GM19438 (cell line): ENCODE data around the gene NMUR1.

Experiments
- ATAC-seq: cut with Tn5 transposase; IDR thresholded peaks from one replicate; pipeline ENCODE4 v1.9.1; 2021; ENCODE audit warnings: low read depth; ENCODE audit not compliant: unreplicated experiment

The NMUR1 gene

DNA sequence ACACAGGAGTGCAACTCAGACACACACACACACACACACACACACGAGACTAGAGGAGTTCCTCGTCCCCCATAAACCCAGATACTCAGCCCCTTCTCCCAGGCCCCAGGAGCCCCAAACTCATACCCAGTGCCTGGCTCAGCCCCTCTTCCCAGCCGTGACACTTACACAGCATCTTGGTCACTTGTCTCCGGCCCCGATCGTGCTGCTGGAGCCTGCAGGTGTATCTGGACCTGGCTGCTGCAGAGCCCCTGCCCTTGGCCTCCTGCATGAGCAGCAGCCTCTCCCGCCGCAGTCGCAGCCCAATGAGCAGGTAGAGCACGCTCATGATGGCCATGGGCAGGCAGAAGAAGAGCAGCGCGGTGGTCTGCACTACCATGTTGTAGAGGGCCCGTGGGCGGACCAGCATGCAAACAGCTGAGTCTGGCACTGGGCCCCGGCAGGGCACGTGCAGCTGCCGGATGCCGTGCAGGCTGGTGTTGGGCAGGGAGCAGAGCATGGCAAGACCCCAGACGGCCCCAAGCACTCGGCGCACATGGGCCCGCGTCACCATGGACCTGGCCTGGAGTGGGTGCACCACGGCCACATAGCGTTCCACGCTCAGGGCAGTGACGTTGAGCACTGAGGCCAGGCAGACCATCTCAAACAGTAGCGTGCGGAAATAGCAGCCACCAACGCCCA, 2.1 kb downstream of the NMUR1 start:
- no peak for ATAC-seq

- no peak for ATAC-seq
These were observed 3.2 kb downstream of the NMUR1 start for GRCh38 chr2:231527091-231527395.

DNA sequence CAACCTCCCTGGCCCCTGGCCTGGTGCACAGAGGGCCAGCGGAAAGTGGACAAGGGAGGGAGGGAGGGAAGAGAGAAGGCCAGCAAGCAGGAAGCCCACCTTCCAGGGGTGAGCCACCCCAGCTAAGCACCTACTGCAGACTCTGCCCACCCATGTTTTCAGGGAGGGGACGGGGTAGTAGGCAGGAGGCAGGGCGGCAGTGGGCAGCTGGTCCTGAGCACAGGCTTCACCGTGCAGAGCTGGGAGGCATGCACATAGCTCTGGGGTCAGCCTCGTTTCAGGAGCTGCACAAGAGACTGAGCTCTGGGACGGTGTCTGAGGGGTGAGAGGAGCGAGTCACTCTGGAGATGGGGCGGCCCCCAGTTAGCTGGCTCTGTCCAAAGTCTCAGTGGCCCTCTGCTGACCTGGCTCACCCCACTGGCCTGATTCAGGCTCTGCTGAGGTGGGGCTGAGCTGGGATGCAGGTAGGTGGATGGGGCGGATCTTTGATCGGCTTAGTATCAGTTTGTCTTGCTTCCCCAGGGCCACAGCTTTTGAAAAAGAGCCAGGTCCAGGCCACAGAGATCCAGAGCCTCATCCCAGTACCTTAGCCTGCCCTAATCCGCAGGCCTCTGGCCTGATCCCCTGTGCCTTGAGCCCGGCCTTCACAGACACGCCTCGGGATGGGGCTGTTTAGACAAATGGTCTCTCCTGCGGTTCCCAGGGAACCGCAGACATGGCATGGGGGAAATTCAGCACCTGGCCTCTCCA, 3.7 kb downstream of the NMUR1 start:
- ATAC-seq, result no peak

DNA sequence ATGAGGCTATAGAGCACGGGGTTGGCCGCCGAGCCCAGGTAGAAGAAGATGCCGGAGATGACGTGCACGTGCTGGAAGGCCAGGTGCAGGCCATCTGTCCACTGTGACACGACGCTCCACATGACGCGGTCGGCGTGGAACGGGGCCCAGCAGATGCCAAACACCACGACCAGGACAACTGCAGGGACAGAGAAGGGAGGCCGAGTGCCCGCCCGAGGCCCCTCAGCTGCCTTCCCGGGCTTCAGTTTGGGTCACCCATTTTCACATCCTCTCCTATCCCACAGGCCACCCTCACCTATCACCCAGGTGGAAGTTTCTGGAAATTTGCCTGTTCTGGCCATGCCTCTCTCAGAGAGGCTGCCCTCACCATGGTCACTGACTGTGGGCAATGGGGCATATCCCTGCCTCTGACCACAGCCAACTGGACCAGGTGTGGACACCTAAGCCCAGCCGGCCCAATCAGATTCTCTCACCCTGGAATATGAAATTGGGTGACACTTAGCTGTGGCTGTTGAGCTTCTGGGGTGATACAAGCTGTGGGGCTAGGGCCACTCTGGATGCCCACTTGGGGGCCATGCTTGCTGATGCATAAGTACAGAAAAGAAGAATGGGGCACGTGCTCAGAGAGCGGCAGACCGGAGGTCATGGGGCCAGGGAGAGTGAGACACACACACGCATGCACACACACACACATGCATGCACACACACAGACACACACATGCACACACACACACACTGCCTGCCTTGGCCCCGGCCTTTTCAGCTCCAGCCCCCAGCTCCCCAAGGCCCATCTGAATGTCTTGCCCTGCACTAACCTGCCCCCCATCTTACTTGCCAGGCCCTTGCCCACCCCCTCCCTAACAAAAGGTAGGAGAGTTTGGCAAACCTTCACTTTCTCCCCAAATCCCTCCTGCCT, 4.7 kb downstream of the NMUR1 start:
- ATAC-seq, result no peak

DNA sequence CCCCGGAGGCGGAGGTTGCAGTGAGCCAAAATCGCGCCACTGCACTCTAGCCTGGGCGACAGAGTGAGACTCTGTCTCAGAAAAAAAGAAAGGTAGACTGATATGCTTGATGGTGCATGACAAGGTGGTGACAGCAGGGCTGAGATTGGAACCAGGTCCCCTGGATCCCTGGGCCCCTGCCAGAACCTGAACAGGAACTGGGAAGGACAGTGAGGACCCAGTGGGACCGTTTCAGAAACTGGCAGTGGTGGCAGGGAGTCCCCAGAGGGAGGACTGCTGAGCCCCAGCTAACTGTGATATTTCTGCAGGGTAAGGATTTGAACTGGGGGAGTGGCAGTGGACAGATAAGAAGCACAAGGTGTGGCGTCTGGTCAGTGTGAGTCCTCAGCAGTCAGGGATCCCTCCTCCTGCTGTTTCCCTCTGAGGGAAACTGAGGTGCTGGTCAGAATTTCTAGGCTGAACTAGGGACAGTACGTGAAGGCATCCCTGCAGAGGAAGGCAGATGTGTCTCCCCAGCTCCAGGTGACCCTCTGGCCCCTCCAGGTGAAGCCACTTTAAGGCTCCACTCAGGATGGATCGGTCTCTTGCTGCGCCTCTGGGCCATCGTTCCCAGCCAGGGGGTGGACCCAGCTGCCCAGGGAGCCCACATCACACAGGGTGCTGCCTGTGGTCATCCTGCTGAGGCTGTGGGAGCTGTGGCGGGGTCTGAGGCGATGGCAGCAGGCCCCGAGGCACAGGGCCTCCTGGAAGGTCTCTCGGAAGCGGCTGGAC, 5.6 kb downstream of the NMUR1 start:
- ATAC-seq, result no peak

- ATAC-seq, result no peak
These were observed 6.6 kb downstream of the NMUR1 start for GRCh38 chr2:231523451-231524285.

DNA sequence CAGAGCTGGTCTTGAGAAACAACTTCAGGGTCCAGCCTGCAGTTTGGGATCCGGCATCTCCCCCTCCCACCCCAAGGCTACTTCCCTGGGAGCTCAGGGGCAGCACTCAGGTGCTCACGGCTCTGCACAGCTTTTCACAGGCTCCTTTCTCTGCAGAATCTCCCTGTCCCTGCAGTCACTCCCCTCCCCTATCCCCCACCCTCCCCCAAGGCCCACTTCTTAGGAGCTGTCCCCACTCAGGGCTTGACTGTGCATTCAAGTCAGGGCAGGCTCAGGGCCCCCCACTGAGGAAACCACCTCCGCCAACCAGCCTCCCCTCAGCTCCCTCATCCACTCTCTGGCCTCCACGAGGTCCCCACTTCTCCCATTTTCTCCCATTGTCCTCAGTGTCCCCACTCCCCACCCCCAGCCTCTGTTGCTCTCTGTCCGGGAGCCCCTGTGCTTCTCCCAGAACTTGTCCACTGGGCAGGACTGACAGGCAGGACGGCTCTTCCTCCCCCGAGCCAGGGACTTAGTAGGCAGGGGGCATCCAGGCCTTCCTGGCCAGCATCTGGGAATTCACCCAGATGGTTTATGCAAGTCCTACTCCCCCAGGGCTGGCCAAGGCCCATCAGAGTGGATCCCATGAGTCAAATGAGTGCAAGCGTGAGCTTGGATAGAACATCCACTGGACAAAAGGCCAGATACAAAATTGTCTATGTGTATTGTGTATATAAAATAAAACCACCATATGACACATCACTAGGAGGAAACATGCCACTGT, 7.6 kb downstream of the NMUR1 start:
- ATAC-seq, result no peak

GRCh38 chr2:231521443-231521842, 8.8 kb downstream of the NMUR1 start:
- no peak for ATAC-seq

- no peak for ATAC-seq
These were observed 10.2 kb downstream of the NMUR1 start for GRCh38 chr2:231519975-231520555.

DNA sequence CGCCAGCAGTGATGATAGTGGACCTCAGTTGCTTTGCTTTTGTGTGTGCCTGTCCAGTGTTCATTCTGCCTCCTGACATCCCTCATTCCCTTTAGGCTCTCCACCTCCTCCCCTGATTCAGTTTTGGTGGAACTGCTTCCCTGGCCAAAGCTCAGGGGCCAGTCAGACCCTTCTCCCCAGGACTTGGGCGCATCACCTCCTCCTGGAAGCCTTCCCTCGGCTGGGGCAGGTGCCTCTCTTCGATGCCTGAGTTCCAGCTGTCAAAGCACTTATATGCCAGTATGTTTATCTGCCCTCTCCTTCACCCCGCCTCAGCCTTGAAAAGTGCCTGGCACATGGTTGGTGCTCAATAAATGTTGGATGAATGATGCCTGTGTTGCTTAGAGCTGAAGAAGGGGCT, 11.5 kb downstream of the NMUR1 start:
- no peak for ATAC-seq

- ATAC-seq, result no peak
These were observed 14.6 kb downstream of the NMUR1 start for GRCh38 chr2:231515603-231516002.

- ATAC-seq, result no peak
These were observed 15.3 kb downstream of the NMUR1 start for GRCh38 chr2:231514951-231515297.

GRCh38 chr2:231514225-231514950, 15.9 kb downstream of the NMUR1 start:
- ATAC-seq, result peak; percentile 99

GRCh38 chr2:231513746-231514224, 16.5 kb downstream of the NMUR1 start:
- no peak for ATAC-seq

- ATAC-seq, result no peak
These were observed 18.0 kb downstream of the NMUR1 start for GRCh38 chr2:231512222-231512621.

GRCh38 chr2:231503766-231504165, 26.5 kb downstream of the NMUR1 start:
- no peak for ATAC-seq

- ATAC-seq, result no peak
These were observed 27.6 kb downstream of the NMUR1 start for GRCh38 chr2:231502596-231502995.

GRCh38 chr2:231497651-231498050, 32.6 kb downstream of the NMUR1 start:
- no peak for ATAC-seq
